ENCODE results near the gene ANO8. TPM values are rescaled to one million over a fixed set of nuclear protein-coding genes. Genes with fewer than 3 reads are reported as not detected.

ANO8 gene
- polyA plus RNA-seq, 3 donors from 2014 or later: 0.06 to 0.40 (median 0.12) TPM

Other genes starting within 250 kb of the ANO8 start
- 10 to 100 TPM; 35.4 to 42.0 (median 38.8) TPM for gene USE1, start 119.5 kb downstream of the ANO8 start, polyA plus RNA-seq
- 10 to 100 TPM; 31.4 to 51.3 (median 42.3) TPM for gene OCEL1, start 108.6 kb downstream of the ANO8 start, polyA plus RNA-seq
- 1 to 10 TPM in 1 of 3 donors, under 1 TPM in 2; 0.67 to 1.4 (median 0.94) TPM for gene NR2F6, start 88.9 kb downstream of the ANO8 start, polyA plus RNA-seq
- not detected for gene USHBP1, start 70.1 kb downstream of the ANO8 start, polyA plus RNA-seq
- 100 to 1,000 TPM; 135 to 218 (median 141) TPM for gene BABAM1, start 67.4 kb downstream of the ANO8 start, polyA plus RNA-seq
- gene ANKLE1, start 53.0 kb downstream of the ANO8 start, polyA plus RNA-seq: not detected
- gene ABHD8, start 31.4 kb downstream of the ANO8 start, polyA plus RNA-seq: 10 to 100 TPM in 1 of 3 donors, 1 to 10 TPM in 2; 7.5 to 10.3 (median 8.3) TPM
- gene MRPL34, start 29.0 kb downstream of the ANO8 start, polyA plus RNA-seq: 100 to 1,000 TPM; 189 to 270 (median 197) TPM
- gene DDA1, start 25.3 kb downstream of the ANO8 start, polyA plus RNA-seq: 10 to 100 TPM; 30.0 to 48.6 (median 40.6) TPM
- gene GTPBP3, start 2.7 kb upstream of the ANO8 start, polyA plus RNA-seq: 1 to 10 TPM; 2.8 to 8.8 (median 3.1) TPM
- gene PLVAP, start 42.5 kb upstream of the ANO8 start, polyA plus RNA-seq: not detected
- gene CCDC194, start 59.3 kb upstream of the ANO8 start, polyA plus RNA-seq: under 1 TPM in 1 of 3 donors, not detected in 2; 0.40 TPM
- 100 to 1,000 TPM; 326 to 394 (median 383) TPM for gene BST2, start 70.8 kb upstream of the ANO8 start, polyA plus RNA-seq
- gene MVB12A, start 85.2 kb upstream of the ANO8 start, polyA plus RNA-seq: 10 to 100 TPM; 35.8 to 43.6 (median 36.3) TPM
- under 1 TPM in 1 of 3 donors, not detected in 2; 0.24 TPM for gene TMEM221, start 113.8 kb upstream of the ANO8 start, polyA plus RNA-seq
- not detected for gene NXNL1, start 126.1 kb upstream of the ANO8 start, polyA plus RNA-seq
- gene SLC27A1, start 135.7 kb upstream of the ANO8 start, polyA plus RNA-seq: 10 to 100 TPM in 2 of 3 donors, 1 to 10 TPM in 1; 9.7 to 15.9 (median 15.3) TPM
- 100 to 1,000 TPM in 2 of 3 donors, 10 to 100 TPM in 1; 65.3 to 118 (median 107) TPM for gene PGLS, start 176.8 kb upstream of the ANO8 start, polyA plus RNA-seq
- gene COLGALT1, start 220.8 kb upstream of the ANO8 start, polyA plus RNA-seq: 10 to 100 TPM; 16.9 to 26.8 (median 22.6) TPM

Data from immature natural killer cell (primary cell).